ENCODE data around the gene GHSR.
"Not testable (repeated sequence)": the region's sequence is repeated elsewhere in the genome, so short reads cannot be mapped to it uniquely, and the experiment has no call there.

Gene GHSR

GRCh38 chr3:172447611-172448579, at the start of gene GHSR:
GHSR (minus strand) TSS chr3:172448456; CDS start chr3:172448413, 43 bp downstream.
- no peaks in the 10 kb centered on the region for H3K4me1 ChIP-seq
- no peaks in the 10 kb centered on the region for H3K36me3 ChIP-seq
- TF ChIP-seq Cebpa-rat (IDR thresholded peaks at IDR 0.05): no peak
- H4K20me1 ChIP-seq: no peaks in the 10 kb centered on the region
- no peak within 1 kb of the TSS for H3K4me3 ChIP-seq
- H3K4me2 ChIP-seq: no peak within 1 kb of the TSS
- H3K27ac ChIP-seq: no peak within 1 kb of the TSS
- no peak within 1 kb of the TSS for H3K9ac ChIP-seq
- no peaks in the 10 kb centered on the region for H3K27me3 ChIP-seq
- H3K9me3 ChIP-seq (replicated peaks in 1 of 11): peaks cover 26 to 32% (median 29%) of the 10 kb centered on the region in 11 experiments

- H3K4me2 ChIP-seq: peak overlapping the region in 2 of 11 experiments; percentile 12 to 38; a peak in 1 of 22 replicates
- H3K27me3 ChIP-seq; H3K36me3 ChIP-seq; H3K9ac ChIP-seq; H4K20me1 ChIP-seq; H3K4me3 ChIP-seq; H3K9me3 ChIP-seq (replicated peaks in 1 of 11): not testable (repeated sequence)
- peaks cover 0 to 14% (median 0%) of the 10 kb centered on the region in 10 experiments; a peak in 7 of 20 replicates for H3K4me1 ChIP-seq
- peak overlapping the region in 6 of 11 experiments; percentile 21 to 54 (median 32); a peak in 6 of 22 replicates for H3K27ac ChIP-seq
Observed at GRCh38 chr3:172490198-172490669, 42.0 kb upstream of the GHSR start.

GRCh38 chr3:172478116-172478515, 29.9 kb upstream of the GHSR start:
- no peak for TF ChIP-seq Cebpa-rat (IDR thresholded peaks at IDR 0.05)
- no peak overlapping the region for H3K27ac ChIP-seq

GRCh38 chr3:172476347-172476746, 28.1 kb upstream of the GHSR start:
- Histone ChIP-seq H3K27me3 (no peaks in the 10 kb centered on the region), H3K36me3 (no peaks in the 10 kb centered on the region), H3K9ac (no peak overlapping the region), H3K27ac (no peak overlapping the region), H3K9me3 (replicated peaks in 1 of 11) (peaks cover 4 to 14% (median 9%) of the 10 kb centered on the region in 11 experiments; a peak in 16 of 22 replicates), H3K4me3 (no peak overlapping the region), H3K4me2 (peak overlapping the region in 5 of 11 experiments; percentile 45 to 70 (median 56); a peak in 8 of 22 replicates), H4K20me1 (no peaks in the 10 kb centered on the region), H3K4me1 (peaks cover 0 to 7% (median 2%) of the 10 kb centered on the region in 10 experiments; a peak in 4 of 20 replicates)
- no peak for TF ChIP-seq Cebpa-rat (IDR thresholded peaks at IDR 0.05)

More at GRCh38 chr3:172478116-172478515, 29.9 kb upstream of the GHSR start:
- Histone ChIP-seq H3K9me3 (replicated peaks in 1 of 11) (no peaks in the 10 kb centered on the region), H3K27me3 (no peaks in the 10 kb centered on the region), H3K4me1 (peaks cover 0 to 7% (median 2%) of the 10 kb centered on the region in 10 experiments; a peak in 4 of 20 replicates), H4K20me1 (no peaks in the 10 kb centered on the region), H3K4me3 (no peak overlapping the region), H3K9ac (no peak overlapping the region), H3K36me3 (no peaks in the 10 kb centered on the region), H3K4me2 (no peak overlapping the region)

GRCh38 chr3:172475703-172476102, 27.4 kb upstream of the GHSR start:
- Histone ChIP-seq H3K4me1 (peaks cover 0 to 7% (median 2%) of the 10 kb centered on the region in 10 experiments; a peak in 4 of 20 replicates), H3K27me3 (no peaks in the 10 kb centered on the region), H3K9me3 (replicated peaks in 1 of 11) (peaks cover 4 to 14% (median 9%) of the 10 kb centered on the region in 11 experiments; a peak in 16 of 22 replicates), H3K4me2 (no peak overlapping the region), H3K4me3 (no peak overlapping the region), H3K36me3 (no peaks in the 10 kb centered on the region), H3K27ac (no peak overlapping the region), H4K20me1 (no peaks in the 10 kb centered on the region), H3K9ac (no peak overlapping the region)
- no peak for TF ChIP-seq Cebpa-rat (IDR thresholded peaks at IDR 0.05)

GRCh38 chr3:172471903-172472302, 23.6 kb upstream of the GHSR start:
- no peak overlapping the region for H3K27ac ChIP-seq
- no peaks in the 10 kb centered on the region for H4K20me1 ChIP-seq
- H3K27me3 ChIP-seq: no peaks in the 10 kb centered on the region
- peaks cover 0 to 7% (median 2%) of the 10 kb centered on the region in 10 experiments; a peak in 4 of 20 replicates for H3K4me1 ChIP-seq
- no peaks in the 10 kb centered on the region for H3K36me3 ChIP-seq
- peaks cover 4 to 14% (median 9%) of the 10 kb centered on the region in 11 experiments; a peak in 16 of 22 replicates for H3K9me3 ChIP-seq (replicated peaks in 1 of 11)
- no peak overlapping the region for H3K9ac ChIP-seq
- H3K4me2 ChIP-seq: no peak overlapping the region
- no peak overlapping the region for H3K4me3 ChIP-seq
- TF ChIP-seq Cebpa-rat (IDR thresholded peaks at IDR 0.05): no peak

- H3K27me3 ChIP-seq: no peaks in the 10 kb centered on the region
- H3K4me2 ChIP-seq: no peak overlapping the region
- H4K20me1 ChIP-seq: no peaks in the 10 kb centered on the region
- no peaks in the 10 kb centered on the region for H3K36me3 ChIP-seq
- H3K4me1 ChIP-seq: no peaks in the 10 kb centered on the region
- no peak overlapping the region for H3K9ac ChIP-seq
- TF ChIP-seq Cebpa-rat (IDR thresholded peaks at IDR 0.05): no peak
- peaks cover 4 to 14% (median 9%) of the 10 kb centered on the region in 11 experiments; a peak in 16 of 22 replicates for H3K9me3 ChIP-seq (replicated peaks in 1 of 11)
- no peak overlapping the region for H3K4me3 ChIP-seq
- H3K27ac ChIP-seq: no peak overlapping the region
Observed at GRCh38 chr3:172470588-172470987, 22.3 kb upstream of the GHSR start.

- H3K9me3 ChIP-seq (replicated peaks in 1 of 11): peaks cover 4 to 10% (median 9%) of the 10 kb centered on the region in 11 experiments; a peak in 16 of 22 replicates
- H3K9ac ChIP-seq: no peak overlapping the region
- H3K27me3 ChIP-seq: no peaks in the 10 kb centered on the region
- no peaks in the 10 kb centered on the region for H3K36me3 ChIP-seq
- no peak overlapping the region for H3K4me3 ChIP-seq
- H4K20me1 ChIP-seq: no peaks in the 10 kb centered on the region
- H3K27ac ChIP-seq: no peak overlapping the region
- no peaks in the 10 kb centered on the region for H3K4me1 ChIP-seq
- TF ChIP-seq Cebpa-rat (IDR thresholded peaks at IDR 0.05): no peak
- H3K4me2 ChIP-seq: no peak overlapping the region
Observed at GRCh38 chr3:172467170-172467824, 19.0 kb upstream of the GHSR start.

- Histone ChIP-seq H3K27ac (no peak overlapping the region), H3K27me3 (no peaks in the 10 kb centered on the region), H3K9me3 (replicated peaks in 1 of 11) (peaks cover 1 to 3% (median 3%) of the 10 kb centered on the region in 11 experiments; a peak in 15 of 22 replicates), H3K9ac (no peak overlapping the region), H4K20me1 (no peaks in the 10 kb centered on the region), H3K36me3 (no peaks in the 10 kb centered on the region), H3K4me2 (no peak overlapping the region), H3K4me1 (no peaks in the 10 kb centered on the region), H3K4me3 (no peak overlapping the region)
- no peak for TF ChIP-seq Cebpa-rat (IDR thresholded peaks at IDR 0.05)
Observed at GRCh38 chr3:172466553-172467130, 18.4 kb upstream of the GHSR start.
